ENCODE data around the gene TP53BP2. TPM values are rescaled to one million over a fixed set of nuclear protein-coding genes. Genes with fewer than 3 reads are reported as not detected.

Gene TP53BP2
- total and polyA plus RNA-seq, 4 donors, result 3.9 to 26.8 (median 13.0) TPM

DNA sequence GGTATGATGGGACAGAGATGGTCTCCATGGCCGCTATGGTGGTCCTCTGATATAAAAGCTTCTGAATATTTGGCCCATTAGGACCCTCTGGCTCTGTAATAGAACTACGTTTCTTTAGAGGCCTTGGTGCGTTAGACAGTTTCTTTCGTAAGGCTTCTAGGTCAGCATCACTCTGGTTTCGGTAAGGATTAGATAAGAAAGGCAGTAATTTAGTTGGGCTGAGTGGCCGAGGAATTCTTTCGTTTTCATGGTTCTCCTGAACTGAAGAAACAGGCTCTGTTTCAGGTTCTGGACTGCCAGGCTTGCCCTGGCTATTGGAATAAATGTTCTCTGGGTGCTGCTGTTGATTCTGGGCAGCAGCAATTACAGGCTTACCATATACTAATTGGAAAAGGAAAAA is 49.5 kb downstream of the TP53BP2 start:
- peaks cover 7 to 55% (median 51%) of the 10 kb centered on the region in 4 donors for H3K36me3 ChIP-seq (ENCODE audit: control insufficient read depth in 4 of 4, insufficient read depth in 3 of 4, low read depth in 1 of 4, low read length in 3 of 4)
- WGBS, result 97% methylated on average over 7 of the region's 7 CpGs
- TF ChIP-seq, protein P1, sequence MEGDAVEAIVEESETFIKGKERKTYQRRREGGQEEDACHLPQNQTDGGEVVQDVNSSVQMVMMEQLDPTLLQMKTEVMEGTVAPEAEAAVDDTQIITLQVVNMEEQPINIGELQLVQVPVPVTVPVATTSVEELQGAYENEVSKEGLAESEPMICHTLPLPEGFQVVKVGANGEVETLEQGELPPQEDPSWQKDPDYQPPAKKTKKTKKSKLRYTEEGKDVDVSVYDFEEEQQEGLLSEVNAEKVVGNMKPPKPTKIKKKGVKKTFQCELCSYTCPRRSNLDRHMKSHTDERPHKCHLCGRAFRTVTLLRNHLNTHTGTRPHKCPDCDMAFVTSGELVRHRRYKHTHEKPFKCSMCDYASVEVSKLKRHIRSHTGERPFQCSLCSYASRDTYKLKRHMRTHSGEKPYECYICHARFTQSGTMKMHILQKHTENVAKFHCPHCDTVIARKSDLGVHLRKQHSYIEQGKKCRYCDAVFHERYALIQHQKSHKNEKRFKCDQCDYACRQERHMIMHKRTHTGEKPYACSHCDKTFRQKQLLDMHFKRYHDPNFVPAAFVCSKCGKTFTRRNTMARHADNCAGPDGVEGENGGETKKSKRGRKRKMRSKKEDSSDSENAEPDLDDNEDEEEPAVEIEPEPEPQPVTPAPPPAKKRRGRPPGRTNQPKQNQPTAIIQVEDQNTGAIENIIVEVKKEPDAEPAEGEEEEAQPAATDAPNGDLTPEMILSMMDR (IDR thresholded peaks at IDR 0.05; ENCODE audit: low read depth, low read length, missing input control), result no peak
- TF ChIP-seq RAD21 (IDR thresholded peaks at IDR 0.05) (no peak), FOXA2 (IDR thresholded peaks at IDR 0.05) (no peak), TAF1 (conservative IDR thresholded peaks at IDR 0.05) (no peak), YY1 (IDR thresholded peaks at IDR 0.05) (no peak), RXRA (IDR thresholded peaks at IDR 0.05) (no peak), NR2F2 (IDR thresholded peaks at IDR 0.05) (no peak), JUND (IDR thresholded peaks at IDR 0.05) (no peak), HNF4G (IDR thresholded peaks at IDR 0.05) (no peak), FOXA1 (IDR thresholded peaks at IDR 0.05) (no peak), GABPA (IDR thresholded peaks at IDR 0.05 in 1 of 2, conservative IDR thresholded peaks at IDR 0.05 in 1 of 2) (no peak), EGR1 (IDR thresholded peaks at IDR 0.05; ENCODE audit: low read depth in 2 of 2) (no peak)
- TF ChIP-seq, protein P2, sequence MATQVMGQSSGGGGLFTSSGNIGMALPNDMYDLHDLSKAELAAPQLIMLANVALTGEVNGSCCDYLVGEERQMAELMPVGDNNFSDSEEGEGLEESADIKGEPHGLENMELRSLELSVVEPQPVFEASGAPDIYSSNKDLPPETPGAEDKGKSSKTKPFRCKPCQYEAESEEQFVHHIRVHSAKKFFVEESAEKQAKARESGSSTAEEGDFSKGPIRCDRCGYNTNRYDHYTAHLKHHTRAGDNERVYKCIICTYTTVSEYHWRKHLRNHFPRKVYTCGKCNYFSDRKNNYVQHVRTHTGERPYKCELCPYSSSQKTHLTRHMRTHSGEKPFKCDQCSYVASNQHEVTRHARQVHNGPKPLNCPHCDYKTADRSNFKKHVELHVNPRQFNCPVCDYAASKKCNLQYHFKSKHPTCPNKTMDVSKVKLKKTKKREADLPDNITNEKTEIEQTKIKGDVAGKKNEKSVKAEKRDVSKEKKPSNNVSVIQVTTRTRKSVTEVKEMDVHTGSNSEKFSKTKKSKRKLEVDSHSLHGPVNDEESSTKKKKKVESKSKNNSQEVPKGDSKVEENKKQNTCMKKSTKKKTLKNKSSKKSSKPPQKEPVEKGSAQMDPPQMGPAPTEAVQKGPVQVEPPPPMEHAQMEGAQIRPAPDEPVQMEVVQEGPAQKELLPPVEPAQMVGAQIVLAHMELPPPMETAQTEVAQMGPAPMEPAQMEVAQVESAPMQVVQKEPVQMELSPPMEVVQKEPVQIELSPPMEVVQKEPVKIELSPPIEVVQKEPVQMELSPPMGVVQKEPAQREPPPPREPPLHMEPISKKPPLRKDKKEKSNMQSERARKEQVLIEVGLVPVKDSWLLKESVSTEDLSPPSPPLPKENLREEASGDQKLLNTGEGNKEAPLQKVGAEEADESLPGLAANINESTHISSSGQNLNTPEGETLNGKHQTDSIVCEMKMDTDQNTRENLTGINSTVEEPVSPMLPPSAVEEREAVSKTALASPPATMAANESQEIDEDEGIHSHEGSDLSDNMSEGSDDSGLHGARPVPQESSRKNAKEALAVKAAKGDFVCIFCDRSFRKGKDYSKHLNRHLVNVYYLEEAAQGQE (IDR thresholded peaks at IDR 0.05), result no peak
- TF ChIP-seq, protein P3, sequence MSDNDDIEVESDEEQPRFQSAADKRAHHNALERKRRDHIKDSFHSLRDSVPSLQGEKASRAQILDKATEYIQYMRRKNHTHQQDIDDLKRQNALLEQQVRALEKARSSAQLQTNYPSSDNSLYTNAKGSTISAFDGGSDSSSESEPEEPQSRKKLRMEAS (IDR thresholded peaks at IDR 0.05), result no peak
- TF ChIP-seq, protein P4, sequence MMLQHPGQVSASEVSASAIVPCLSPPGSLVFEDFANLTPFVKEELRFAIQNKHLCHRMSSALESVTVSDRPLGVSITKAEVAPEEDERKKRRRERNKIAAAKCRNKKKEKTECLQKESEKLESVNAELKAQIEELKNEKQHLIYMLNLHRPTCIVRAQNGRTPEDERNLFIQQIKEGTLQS (IDR thresholded peaks at IDR 0.05), result no peak

DNA sequence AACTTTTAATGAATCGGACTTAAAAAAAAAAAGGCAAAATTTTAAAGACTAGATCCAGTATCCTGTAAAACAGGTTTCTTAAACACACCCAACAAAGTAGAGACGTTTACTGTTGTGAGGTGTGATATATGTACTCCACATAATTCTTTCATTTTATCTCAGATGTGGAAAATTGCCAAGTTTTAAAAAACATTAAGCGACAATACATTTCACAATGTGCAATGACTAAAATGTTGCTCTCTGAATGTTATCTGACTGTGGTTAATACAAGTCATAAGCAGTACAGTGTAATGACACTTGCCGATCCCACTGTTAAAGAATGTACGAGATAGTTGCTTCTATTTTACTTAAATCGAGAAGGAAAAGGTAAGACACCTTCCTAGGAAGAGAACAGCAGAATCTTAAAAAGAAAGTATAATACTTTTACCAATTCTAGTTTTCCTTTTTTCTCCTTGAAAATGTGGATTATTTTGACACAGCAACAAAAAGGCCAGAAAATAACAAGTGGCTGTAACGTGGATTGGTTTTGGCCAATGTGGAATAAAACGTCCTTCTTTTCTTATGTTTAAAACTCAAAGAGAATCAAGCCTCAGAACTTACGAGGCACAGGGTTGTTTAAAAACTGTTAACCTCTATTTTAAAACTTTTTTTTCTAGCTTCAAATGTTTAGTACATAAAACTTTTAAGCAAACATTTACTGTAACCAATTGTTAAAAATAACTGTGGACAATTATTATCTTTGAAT is 51.4 kb downstream of the TP53BP2 start:
- DNase-seq (ENCODE audit: low spot score), result no peak
- Histone ChIP-seq H3K4me3 (ENCODE audit: low read depth in 1 of 3, low read length in 3 of 3) (no peak overlapping the region), H3K27ac (ENCODE audit: low read depth in 1 of 2, low read length in 2 of 2) (no peak overlapping the region), H3K9ac (ENCODE audit: low read depth in 1 of 2, low read length in 2 of 2) (no peak overlapping the region), H3K27me3 (ENCODE audit: control insufficient read depth in 4 of 4, insufficient read depth in 4 of 4, low read length in 3 of 4) (no peaks in the 10 kb centered on the region), H3K4me1 (ENCODE audit: control insufficient read depth in 4 of 4, insufficient read depth in 4 of 4, low read length in 3 of 4) (no peaks in the 10 kb centered on the region), H3K36me3 (ENCODE audit: control insufficient read depth in 4 of 4, insufficient read depth in 3 of 4, low read depth in 1 of 4, low read length in 3 of 4) (peaks cover 7 to 48% (median 40%) of the 10 kb centered on the region in 4 donors), H3K9me3 (ENCODE audit: control insufficient read depth in 4 of 4, low read length in 3 of 4) (no peaks in the 10 kb centered on the region)
- WGBS, result 93% methylated on average over 9 of the region's 9 CpGs
- TF ChIP-seq YY1 (IDR thresholded peaks at IDR 0.05) (no peak), TAF1 (conservative IDR thresholded peaks at IDR 0.05) (no peak), RAD21 (IDR thresholded peaks at IDR 0.05) (no peak), FOXA1 (IDR thresholded peaks at IDR 0.05) (no peak), SP1 (IDR thresholded peaks at IDR 0.05) (no peak), EGR1 (IDR thresholded peaks at IDR 0.05; ENCODE audit: low read depth in 2 of 2) (no peak)
- TF ChIP-seq, protein P2 (IDR thresholded peaks at IDR 0.05), result no peak
- TF ChIP-seq, protein P5, sequence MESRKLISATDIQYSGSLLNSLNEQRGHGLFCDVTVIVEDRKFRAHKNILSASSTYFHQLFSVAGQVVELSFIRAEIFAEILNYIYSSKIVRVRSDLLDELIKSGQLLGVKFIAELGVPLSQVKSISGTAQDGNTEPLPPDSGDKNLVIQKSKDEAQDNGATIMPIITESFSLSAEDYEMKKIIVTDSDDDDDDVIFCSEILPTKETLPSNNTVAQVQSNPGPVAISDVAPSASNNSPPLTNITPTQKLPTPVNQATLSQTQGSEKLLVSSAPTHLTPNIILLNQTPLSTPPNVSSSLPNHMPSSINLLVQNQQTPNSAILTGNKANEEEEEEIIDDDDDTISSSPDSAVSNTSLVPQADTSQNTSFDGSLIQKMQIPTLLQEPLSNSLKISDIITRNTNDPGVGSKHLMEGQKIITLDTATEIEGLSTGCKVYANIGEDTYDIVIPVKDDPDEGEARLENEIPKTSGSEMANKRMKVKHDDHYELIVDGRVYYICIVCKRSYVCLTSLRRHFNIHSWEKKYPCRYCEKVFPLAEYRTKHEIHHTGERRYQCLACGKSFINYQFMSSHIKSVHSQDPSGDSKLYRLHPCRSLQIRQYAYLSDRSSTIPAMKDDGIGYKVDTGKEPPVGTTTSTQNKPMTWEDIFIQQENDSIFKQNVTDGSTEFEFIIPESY (IDR thresholded peaks at IDR 0.05), result no peak

More for the DNA sequence above, 49.5 kb downstream of the TP53BP2 start:
- Histone ChIP-seq H3K9ac (ENCODE audit: low read depth in 1 of 2, low read length in 2 of 2) (no peak overlapping the region), H3K27me3 (ENCODE audit: control insufficient read depth in 4 of 4, insufficient read depth in 4 of 4, low read length in 3 of 4) (no peaks in the 10 kb centered on the region), H3K27ac (ENCODE audit: low read depth in 1 of 2, low read length in 2 of 2) (no peak overlapping the region), H3K9me3 (ENCODE audit: control insufficient read depth in 4 of 4, low read length in 3 of 4) (no peaks in the 10 kb centered on the region), H3K4me3 (ENCODE audit: low read depth in 1 of 3, low read length in 3 of 3) (no peak overlapping the region), H3K4me1 (ENCODE audit: control insufficient read depth in 4 of 4, insufficient read depth in 4 of 4, low read length in 3 of 4) (no peaks in the 10 kb centered on the region)
- DNase-seq (ENCODE audit: low spot score), result no peak

Measured in liver (tissue), 9 donors.